Measurements from ENCODE around the gene AGTPBP1.

- TF ChIP-seq, protein P1, sequence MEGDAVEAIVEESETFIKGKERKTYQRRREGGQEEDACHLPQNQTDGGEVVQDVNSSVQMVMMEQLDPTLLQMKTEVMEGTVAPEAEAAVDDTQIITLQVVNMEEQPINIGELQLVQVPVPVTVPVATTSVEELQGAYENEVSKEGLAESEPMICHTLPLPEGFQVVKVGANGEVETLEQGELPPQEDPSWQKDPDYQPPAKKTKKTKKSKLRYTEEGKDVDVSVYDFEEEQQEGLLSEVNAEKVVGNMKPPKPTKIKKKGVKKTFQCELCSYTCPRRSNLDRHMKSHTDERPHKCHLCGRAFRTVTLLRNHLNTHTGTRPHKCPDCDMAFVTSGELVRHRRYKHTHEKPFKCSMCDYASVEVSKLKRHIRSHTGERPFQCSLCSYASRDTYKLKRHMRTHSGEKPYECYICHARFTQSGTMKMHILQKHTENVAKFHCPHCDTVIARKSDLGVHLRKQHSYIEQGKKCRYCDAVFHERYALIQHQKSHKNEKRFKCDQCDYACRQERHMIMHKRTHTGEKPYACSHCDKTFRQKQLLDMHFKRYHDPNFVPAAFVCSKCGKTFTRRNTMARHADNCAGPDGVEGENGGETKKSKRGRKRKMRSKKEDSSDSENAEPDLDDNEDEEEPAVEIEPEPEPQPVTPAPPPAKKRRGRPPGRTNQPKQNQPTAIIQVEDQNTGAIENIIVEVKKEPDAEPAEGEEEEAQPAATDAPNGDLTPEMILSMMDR (IDR thresholded peaks at IDR 0.05): no peak
- TF ChIP-seq POLR2A (IDR thresholded peaks at IDR 0.05): no peak
Observed at GRCh38 chr9:85676790-85677189, 65.0 kb downstream of the AGTPBP1 start.
